Measurements from ENCODE around the gene PSMD11. TPM values are rescaled to one million over a fixed set of nuclear protein-coding genes. Genes with fewer than 3 reads are reported as not detected.

PSMD11 gene
- total RNA-seq, 1 donor from 2014 or later: 6.3 TPM

DNA sequence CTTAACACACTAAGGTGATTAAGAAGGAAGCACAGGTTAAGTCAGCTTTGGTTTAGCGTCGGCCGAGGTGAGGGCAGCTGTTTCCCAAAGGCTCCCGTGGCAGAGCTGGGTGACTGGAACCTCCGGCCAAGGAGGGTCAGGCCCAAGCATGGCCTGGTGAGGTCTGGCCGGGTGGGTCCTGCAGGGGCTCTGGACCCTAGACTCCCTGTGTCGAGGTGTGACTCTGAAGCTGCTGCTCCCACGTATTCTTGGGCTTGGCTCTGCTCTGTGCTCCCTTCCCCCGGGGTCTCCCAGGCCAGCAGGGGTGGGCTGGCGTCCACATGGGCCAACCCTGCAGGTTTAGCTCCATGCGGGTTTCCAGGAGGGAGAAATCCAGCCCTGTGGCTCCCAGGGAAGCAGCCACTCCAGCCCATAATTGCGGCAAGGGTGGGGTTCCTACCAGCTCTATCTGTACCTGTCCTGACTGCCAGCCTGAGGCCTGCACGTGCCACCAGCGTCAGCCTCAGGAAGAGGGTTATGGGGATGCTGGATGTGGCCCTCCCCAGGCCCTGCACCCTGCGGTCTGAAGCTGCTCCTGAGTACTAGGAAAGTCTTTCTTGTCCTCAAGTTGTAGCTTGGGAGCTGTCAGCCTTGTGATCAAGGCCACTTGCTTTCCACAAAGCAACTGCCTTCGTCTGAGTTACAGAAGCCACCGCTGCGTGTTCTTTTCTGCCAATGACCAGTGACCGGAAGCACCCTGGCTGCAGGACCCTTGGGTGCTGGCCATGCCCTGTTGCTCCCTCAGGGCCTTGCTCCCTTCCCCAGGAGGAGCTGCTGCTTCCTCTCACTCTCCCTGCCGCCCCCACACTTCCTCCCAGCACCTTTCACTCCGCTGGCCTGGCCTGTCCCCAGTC is 47.3 kb downstream of the PSMD11 start:
- no peaks in the 10 kb centered on the region for H3K9me3 ChIP-seq
- H3K4me3 ChIP-seq: no peak overlapping the region
- TF ChIP-seq, protein P1, sequence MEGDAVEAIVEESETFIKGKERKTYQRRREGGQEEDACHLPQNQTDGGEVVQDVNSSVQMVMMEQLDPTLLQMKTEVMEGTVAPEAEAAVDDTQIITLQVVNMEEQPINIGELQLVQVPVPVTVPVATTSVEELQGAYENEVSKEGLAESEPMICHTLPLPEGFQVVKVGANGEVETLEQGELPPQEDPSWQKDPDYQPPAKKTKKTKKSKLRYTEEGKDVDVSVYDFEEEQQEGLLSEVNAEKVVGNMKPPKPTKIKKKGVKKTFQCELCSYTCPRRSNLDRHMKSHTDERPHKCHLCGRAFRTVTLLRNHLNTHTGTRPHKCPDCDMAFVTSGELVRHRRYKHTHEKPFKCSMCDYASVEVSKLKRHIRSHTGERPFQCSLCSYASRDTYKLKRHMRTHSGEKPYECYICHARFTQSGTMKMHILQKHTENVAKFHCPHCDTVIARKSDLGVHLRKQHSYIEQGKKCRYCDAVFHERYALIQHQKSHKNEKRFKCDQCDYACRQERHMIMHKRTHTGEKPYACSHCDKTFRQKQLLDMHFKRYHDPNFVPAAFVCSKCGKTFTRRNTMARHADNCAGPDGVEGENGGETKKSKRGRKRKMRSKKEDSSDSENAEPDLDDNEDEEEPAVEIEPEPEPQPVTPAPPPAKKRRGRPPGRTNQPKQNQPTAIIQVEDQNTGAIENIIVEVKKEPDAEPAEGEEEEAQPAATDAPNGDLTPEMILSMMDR (IDR thresholded peaks at IDR 0.05): no peak
- H3K27me3 ChIP-seq: no peaks in the 10 kb centered on the region
- H3K27ac ChIP-seq: no peak overlapping the region
- intact Hi-C loops (cut with DNase I): no loop called here
- H3K4me1 ChIP-seq: peaks cover 16 to 29% of the 10 kb centered on the region in 2 donors
- peaks cover 18 to 24% of the 10 kb centered on the region in 2 donors for H3K36me3 ChIP-seq
- DNase-seq (ENCODE audit: low spot score in 2 of 2): no peak

DNA sequence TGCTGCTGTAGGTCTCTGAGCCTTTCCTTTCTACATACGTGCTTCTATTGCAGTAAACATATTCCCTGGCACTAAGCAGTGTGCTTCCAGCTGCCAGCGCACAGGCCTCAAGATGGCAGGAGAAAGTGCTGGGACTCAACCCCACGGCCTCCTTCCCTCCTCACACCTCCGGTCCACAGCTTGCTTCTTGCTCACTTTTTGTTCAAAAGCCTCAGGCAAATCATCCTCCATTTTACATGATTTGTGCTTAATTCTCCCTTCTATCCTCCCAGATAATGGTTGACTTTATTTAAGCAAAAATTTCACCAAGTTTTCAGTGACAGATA is 47.9 kb downstream of the PSMD11 start:
- Histone ChIP-seq H3K4me3 (no peak overlapping the region), H3K36me3 (peaks cover 18 to 24% of the 10 kb centered on the region in 2 donors), H3K27me3 (no peaks in the 10 kb centered on the region), H3K27ac (no peak overlapping the region), H3K9me3 (no peaks in the 10 kb centered on the region), H3K4me1 (peaks cover 16 to 35% of the 10 kb centered on the region in 2 donors)
- peak in 1 of 2 donors; percentile 34 for DNase-seq (ENCODE audit: low spot score in 2 of 2)
- TF ChIP-seq, protein P1 (IDR thresholded peaks at IDR 0.05): no peak
- intact Hi-C loops (cut with DNase I): no loop called here

DNA sequence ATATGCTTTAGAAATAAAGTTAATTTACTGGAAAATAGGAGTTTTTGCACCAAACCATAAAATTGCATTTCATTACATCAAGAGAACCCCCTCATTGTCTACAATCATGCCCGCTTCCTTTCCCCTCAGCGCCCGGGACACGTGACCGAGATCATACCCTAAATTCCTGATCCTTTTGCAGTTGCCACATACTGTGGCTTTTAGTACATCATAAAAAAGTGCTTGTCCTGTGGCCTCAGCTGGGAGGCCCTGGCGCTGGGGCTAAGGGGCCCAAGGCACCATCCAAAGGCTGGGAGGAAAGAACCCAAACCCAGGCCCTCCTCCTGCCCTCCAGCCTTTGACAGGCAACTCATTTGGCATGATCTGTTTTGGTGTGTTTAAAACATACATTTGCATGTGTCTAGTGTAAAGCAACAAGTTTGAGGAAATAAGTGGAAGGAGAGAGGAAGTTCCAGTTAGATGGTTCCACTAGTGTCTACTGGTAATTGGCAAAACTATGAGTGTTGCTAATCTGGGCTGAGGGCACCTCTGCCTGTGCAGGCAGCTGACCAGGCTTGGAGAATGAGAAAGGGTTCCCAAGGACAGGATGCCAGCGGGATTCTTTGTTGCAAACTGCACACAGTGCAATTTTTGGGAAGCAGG is 48.5 kb downstream of the PSMD11 start:
- H3K27me3 ChIP-seq: no peaks in the 10 kb centered on the region
- peaks cover 18 to 24% of the 10 kb centered on the region in 2 donors for H3K36me3 ChIP-seq
- intact Hi-C loops (cut with DNase I): no loop called here
- DNase-seq (ENCODE audit: low spot score in 2 of 2): peak in 1 of 2 donors; percentile 47
- H3K4me3 ChIP-seq: no peak overlapping the region
- no peaks in the 10 kb centered on the region for H3K9me3 ChIP-seq
- H3K4me1 ChIP-seq: peaks cover 18 to 34% of the 10 kb centered on the region in 2 donors
- TF ChIP-seq, protein P1 (IDR thresholded peaks at IDR 0.05): no peak
- H3K27ac ChIP-seq: no peak overlapping the region

DNA sequence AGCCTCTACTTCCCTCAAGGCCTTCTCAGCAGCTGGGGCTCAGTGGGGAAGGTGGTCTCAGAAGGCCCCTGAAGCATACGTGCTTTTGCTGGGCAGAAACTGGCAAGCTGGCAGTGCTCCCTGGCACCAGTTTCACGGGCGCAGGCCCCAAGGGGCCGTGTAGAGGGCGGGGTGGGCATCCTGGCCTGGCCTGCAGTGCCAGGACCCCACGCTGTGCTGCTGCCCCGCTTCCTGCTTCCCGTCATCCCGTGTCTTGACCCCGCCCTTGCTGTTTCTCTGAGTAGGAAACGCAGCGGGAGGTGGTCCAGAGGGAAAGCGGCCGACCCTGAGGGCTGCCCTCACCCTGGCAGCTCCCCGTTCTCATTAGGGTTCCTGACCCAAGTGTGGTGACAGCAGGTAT is 49.3 kb downstream of the PSMD11 start:
- TF ChIP-seq, protein P1 (IDR thresholded peaks at IDR 0.05): no peak
- no peak overlapping the region for H3K4me3 ChIP-seq
- no peaks in the 10 kb centered on the region for H3K27me3 ChIP-seq
- no peak for DNase-seq (ENCODE audit: low spot score in 2 of 2)
- intact Hi-C loops (cut with DNase I): no loop called here
- H3K9me3 ChIP-seq: no peaks in the 10 kb centered on the region
- H3K27ac ChIP-seq: peak overlapping the region; percentile 11 to 67
- peaks cover 18 to 24% of the 10 kb centered on the region in 2 donors for H3K36me3 ChIP-seq
- peaks cover 20 to 33% of the 10 kb centered on the region in 2 donors for H3K4me1 ChIP-seq

DNA sequence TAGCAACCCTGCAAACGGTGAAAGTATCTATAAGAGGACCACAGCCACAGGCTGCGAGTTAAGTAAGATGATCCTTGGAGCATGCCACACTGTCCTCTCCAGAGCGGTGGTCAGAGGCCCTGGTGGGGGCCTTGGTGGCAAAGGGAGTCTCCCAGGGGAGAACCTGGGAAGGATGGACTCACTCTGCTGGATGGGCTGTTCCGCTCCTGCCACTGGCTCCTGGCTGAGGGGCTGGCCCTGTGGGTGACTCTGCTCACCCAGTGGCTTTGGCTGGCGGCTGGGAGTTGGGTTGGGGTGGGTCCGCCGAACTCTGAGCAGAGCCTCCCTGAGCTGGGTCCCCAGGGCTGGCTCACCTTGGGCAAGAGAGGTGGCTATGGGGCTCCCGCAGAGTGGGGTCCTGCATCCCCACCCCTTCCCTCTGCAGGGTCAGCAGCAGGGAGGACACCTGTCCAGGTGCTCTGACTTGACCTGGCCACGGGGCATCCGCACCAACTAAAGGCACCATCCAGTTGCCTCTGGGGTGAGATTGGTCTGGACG is 49.7 kb downstream of the PSMD11 start:
- intact Hi-C loops (cut with DNase I): no loop called here
- H3K36me3 ChIP-seq: peaks cover 18 to 24% of the 10 kb centered on the region in 2 donors
- H3K9me3 ChIP-seq: no peaks in the 10 kb centered on the region
- no peak for DNase-seq (ENCODE audit: low spot score in 2 of 2)
- peak overlapping the region; percentile 67 to 92 for H3K27ac ChIP-seq
- TF ChIP-seq, protein P1 (IDR thresholded peaks at IDR 0.05): no peak
- H3K4me3 ChIP-seq: no peak overlapping the region
- H3K4me1 ChIP-seq: peaks cover 20 to 33% of the 10 kb centered on the region in 2 donors
- no peaks in the 10 kb centered on the region for H3K27me3 ChIP-seq

All from ascending aorta (tissue), 2 donors.